GM21723 (cell line): ENCODE data around the gene C10orf95.

ENCODE experiments used
- ATAC-seq: cut with Tn5 transposase; IDR thresholded peaks from one replicate; pipeline ENCODE4 v1.9.1; 2021; ENCODE audit warnings: mild to moderate bottlenecking, moderate library complexity; ENCODE audit not compliant: unreplicated experiment

The C10orf95 gene

DNA sequence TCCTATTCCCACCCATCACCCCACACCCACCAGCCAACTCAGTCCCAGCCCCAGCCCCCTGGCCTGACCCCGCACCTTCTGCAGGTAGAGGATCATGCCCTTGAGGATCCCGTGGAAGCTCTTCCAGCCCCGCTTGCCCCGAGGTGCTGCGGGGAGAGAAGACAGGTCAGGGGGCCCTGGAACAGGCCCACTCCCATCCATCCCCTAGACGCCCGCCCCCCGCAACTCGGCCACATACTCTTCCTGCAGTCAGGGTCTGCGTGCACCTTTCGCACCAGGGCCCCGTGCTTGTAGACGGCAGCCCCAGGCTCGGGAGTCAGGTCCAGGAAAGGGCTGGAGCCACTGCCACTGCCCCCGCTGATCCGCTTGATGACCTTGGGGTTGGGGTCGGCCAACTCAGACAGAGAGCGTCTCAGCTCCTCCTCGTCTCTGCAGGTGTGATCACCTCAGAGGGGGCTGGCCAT is 46.2 kb downstream of the C10orf95 start:
- ATAC-seq, result no peak

DNA sequence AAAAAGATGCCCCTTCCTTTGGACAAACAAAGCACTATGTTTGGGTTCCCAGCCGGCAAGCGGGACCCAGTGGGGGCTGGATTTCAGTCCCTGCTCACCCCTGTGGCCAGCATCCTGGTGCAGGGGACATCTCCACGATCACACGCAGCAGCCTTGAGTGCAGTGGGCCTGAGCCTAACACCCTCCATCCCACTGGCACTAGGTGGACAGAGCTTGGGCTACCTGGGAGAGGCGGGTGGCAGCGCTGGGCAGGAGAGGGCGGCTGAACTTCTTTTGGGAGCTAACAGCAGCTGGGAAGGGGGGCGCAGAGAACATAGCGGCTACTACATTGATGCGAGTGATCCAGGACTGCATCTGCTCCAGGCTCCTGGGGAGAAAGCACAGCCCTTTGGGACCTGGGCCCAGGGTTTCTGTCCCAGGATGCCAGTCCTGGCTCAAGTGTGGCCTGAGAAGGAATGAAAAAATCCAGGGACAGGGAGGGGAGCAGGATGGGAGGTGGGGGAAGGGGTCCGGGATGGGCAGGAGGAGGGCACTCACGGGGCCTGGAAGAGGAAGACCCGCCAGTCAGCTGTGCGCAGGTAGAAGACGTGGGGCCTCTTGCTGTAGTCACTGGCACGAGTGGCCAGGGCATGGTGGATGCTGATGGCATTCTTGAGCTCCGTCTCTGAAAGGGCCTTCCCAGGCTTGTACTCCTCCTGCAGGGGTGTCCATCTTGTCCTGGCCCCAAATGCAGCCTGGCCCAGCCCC is 46.8 kb downstream of the C10orf95 start:
- no peak for ATAC-seq

DNA sequence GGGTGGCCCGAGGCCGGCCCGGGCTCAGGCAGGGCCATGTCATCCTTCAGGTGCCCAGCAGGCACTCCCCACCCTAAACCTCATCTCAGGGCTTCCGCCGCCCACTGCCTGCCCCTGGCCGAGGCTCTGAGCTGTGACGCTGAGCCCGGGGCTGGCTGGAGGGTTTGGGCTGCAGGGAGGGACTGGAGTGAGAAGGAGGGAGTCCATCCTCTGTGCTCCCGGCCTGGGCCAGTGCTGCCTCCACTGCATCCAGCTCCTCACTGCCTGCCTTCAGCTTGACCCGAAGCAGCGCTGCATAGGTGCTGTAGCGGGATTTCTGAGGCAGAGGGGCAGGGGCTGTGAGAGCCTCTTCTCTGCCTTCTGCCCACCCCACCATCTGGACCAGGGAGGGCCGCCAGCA is 48.2 kb downstream of the C10orf95 start:
- no peak for ATAC-seq

DNA sequence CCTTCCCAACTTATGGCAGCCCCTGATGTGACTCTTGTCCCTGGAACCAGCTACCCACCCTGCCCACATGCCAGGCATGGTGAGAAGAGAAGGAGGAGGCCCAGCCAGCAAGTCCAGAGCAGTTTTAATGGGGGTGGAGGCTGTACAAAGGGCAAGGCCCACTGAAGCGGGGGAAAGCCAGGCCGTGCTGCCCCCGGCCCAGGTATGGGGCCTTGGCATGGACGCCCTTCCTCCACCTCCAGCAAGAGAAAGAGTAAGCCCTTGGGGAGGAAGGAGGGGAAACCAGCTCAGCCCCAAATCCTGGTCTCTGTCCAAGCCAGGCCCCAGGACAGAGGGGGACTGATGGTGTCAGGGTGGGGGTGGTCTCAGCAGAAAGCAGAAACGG is 48.8 kb downstream of the C10orf95 start:
- ATAC-seq, result no peak

DNA sequence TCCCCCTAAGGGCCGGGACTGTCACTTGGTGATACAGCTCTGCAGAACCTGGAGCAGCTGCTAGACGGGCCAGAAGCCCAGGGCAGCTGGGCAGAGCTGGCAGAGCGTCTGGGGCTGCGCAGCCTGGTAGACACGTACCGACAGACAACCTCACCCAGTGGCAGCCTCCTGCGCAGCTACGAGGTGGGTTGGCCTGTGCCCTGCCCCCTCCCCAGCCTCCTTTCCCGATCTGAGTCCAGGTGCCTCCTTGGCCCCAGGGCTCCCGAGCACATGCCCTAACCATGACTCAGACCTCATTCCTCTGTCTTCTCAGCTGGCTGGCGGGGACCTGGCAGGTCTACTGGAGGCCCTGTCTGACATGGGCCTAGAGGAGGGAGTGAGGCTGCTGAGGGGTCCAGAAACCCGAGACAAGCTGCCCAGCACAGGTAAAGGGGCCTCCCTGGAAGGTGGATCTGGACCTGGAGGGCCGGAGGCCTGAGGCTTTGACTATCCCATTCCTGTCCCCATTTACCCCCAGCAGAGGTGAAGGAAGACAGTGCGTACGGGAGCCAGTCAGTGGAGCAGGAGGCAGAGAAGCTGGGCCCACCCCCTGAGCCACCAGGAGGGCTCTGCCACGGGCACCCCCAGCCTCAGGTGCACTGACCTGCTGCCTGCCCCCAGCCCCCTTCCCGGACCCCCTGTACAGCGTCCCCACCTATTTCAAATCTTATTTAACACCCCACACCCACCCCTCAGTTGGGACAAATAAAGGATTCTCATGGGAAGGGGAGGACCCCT is 49.4 kb downstream of the C10orf95 start:
- ATAC-seq, result no peak

DNA sequence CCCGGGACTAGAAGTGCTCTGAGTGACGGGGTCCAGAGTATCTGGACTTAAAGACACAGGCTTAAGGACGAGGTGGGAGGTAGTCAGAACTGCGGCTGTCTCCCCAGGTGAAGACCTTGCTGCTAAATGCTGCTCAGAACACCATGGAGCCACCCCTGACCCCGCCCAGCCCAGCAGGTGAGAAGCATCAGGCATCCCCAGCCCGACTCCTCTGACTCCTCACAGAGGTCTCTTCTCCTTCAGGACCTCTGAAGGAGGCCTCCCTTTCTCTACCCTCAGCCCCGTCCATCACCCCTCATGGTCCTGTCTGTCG is 50.0 kb downstream of the C10orf95 start:
- no peak for ATAC-seq

- ATAC-seq, result no peak
These were observed 50.6 kb downstream of the C10orf95 start for GRCh38 chr10:102400598-102401341.

- no peak for ATAC-seq
These were observed 51.3 kb downstream of the C10orf95 start for GRCh38 chr10:102400076-102400475.
